Glutamatergic neuron (in vitro differentiated cells): Measurements from ENCODE around the gene FRMD4A. TPM values are rescaled to one million over a fixed set of nuclear protein-coding genes. Genes with fewer than 3 reads are reported as not detected.

ENCODE experiments used
- DNase-seq: peaks from one replicate; pipeline ENCODE4 v3.0.0; 2022
- H3K27ac Mint-ChIP-seq: one replicate; pipeline ENCODE4 v1.8.0; 2020; ENCODE audit warnings: mild to moderate bottlenecking, mixed read lengths, inconsistent platforms; ENCODE audit not compliant: unreplicated experiment
- H3K27me3 Mint-ChIP-seq: one replicate; pipeline ENCODE4 v1.8.0; 2020; ENCODE audit warnings: mild to moderate bottlenecking, moderate library complexity, mixed read lengths, inconsistent platforms; ENCODE audit not compliant: unreplicated experiment
- H3K36me3 Mint-ChIP-seq: one replicate; pipeline ENCODE4 v1.8.0; 2020; ENCODE audit warnings: mild to moderate bottlenecking, mixed read lengths, inconsistent platforms; ENCODE audit not compliant: unreplicated experiment
- H3K4me1 Mint-ChIP-seq: one replicate; pipeline ENCODE4 v1.8.0; 2020; ENCODE audit warnings: mild to moderate bottlenecking, low read depth, mixed read lengths, inconsistent platforms; ENCODE audit not compliant: unreplicated experiment
- H3K4me3 Mint-ChIP-seq: one replicate; pipeline ENCODE4 v1.8.0; 2020; ENCODE audit warnings: mild to moderate bottlenecking, mixed read lengths, inconsistent platforms; ENCODE audit not compliant: unreplicated experiment
- H3K9me3 Mint-ChIP-seq: one replicate; pipeline ENCODE4 v1.8.0; 2020; ENCODE audit warnings: mild to moderate bottlenecking, moderate library complexity, mixed read lengths, inconsistent platforms; ENCODE audit not compliant: unreplicated experiment
- total RNA-seq: library from RNA; stranded (reverse); fragmentation: NEBNext Ultra II Directional; extraction: Animal tissue kit (Norgen Biotek cat#: 25700); gene quantifications from one replicate; pipeline ENCODE4 v1.2.1, GENCODE V29; 2021; ENCODE audit not compliant: unreplicated experiment
- TF ChIP-seq, protein P1 (sequence below): fragments of 200-600 bp; sonication (generic); IDR thresholded peaks from one replicate; pipeline ENCODE4 v1.5.0; 2021; ENCODE audit not compliant: partially characterized antibody, unreplicated experiment

Gene FRMD4A
- total RNA-seq, 1 donor from 2014 or later: 70.6 TPM

DNA sequence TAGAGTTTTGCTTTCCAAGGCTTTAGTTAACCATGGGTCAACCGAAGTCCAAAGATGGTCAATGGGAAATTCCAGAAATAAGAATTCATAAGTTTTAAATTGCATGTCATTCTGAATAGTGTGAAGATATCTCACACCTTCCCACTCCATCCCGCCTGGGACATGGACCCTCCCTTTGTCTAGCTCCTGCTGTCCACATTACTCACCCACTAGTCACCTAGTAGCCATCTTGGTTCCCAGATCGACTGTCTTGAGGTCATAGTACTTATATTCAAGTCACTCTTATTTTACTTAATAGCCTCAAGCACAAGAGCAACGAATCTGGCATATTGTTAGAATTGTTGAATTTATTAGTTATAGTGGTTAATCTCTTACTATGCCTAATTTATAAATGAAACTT lies 377.4 kb downstream of the FRMD4A start:
- H3K9me3 Mint-ChIP-seq: no peaks in the 10 kb centered on the region
- peaks cover 5% of the 10 kb centered on the region for H3K36me3 Mint-ChIP-seq
- H3K27me3 Mint-ChIP-seq: no peaks in the 10 kb centered on the region
- no peaks in the 10 kb centered on the region for H3K4me1 Mint-ChIP-seq
- TF ChIP-seq, protein P1, sequence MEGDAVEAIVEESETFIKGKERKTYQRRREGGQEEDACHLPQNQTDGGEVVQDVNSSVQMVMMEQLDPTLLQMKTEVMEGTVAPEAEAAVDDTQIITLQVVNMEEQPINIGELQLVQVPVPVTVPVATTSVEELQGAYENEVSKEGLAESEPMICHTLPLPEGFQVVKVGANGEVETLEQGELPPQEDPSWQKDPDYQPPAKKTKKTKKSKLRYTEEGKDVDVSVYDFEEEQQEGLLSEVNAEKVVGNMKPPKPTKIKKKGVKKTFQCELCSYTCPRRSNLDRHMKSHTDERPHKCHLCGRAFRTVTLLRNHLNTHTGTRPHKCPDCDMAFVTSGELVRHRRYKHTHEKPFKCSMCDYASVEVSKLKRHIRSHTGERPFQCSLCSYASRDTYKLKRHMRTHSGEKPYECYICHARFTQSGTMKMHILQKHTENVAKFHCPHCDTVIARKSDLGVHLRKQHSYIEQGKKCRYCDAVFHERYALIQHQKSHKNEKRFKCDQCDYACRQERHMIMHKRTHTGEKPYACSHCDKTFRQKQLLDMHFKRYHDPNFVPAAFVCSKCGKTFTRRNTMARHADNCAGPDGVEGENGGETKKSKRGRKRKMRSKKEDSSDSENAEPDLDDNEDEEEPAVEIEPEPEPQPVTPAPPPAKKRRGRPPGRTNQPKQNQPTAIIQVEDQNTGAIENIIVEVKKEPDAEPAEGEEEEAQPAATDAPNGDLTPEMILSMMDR: no peak
- DNase-seq: no peak
- no peak overlapping the region for H3K27ac Mint-ChIP-seq
- no peak overlapping the region for H3K4me3 Mint-ChIP-seq

GRCh38 chr10:13950543-13950939 lies 380.2 kb downstream of the FRMD4A start:
- Mint-ChIP-seq H3K9me3 (no peaks in the 10 kb centered on the region), H3K4me1 (no peaks in the 10 kb centered on the region), H3K4me3 (no peak overlapping the region), H3K27me3 (no peaks in the 10 kb centered on the region), H3K27ac (no peak overlapping the region), H3K36me3 (peaks cover 5% of the 10 kb centered on the region)
- TF ChIP-seq, protein P1: no peak
- DNase-seq: no peak

DNA sequence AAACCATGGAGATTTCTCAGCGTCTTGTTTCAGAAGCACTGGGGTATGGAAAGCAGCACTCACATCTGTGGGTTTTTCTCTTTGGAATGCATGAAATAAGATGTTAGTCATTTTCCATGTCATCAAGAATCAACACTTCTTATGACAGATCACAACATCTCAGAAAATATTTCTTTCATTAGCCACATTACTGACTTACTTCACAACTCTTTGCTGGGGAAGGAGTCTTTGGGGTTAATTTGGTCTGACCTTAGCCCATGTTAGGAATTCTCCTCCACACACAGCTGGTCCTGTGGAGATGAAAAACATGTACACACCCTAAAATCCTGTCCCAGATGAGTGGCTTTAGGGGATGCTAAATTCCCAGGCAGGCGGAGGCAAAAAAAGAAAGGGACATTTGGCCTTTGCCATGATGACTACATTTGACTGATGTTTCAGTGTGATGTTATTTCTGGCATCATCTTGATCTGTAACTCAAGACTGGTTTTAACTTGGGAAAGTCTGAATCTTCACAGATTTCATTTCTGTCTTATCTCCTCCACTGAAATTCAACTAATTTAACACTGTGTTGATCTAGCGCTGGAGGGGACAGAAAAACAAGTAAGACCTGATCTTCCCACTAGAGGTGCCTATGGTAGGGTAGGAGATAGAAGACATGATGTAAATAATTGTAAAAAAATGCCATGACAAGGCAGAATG lies 380.7 kb downstream of the FRMD4A start:
- TF ChIP-seq, protein P1: no peak
- H3K27ac Mint-ChIP-seq: no peak overlapping the region
- H3K27me3 Mint-ChIP-seq: no peaks in the 10 kb centered on the region
- no peak for DNase-seq
- no peak overlapping the region for H3K4me3 Mint-ChIP-seq
- peaks cover 5% of the 10 kb centered on the region for H3K36me3 Mint-ChIP-seq
- no peaks in the 10 kb centered on the region for H3K9me3 Mint-ChIP-seq
- H3K4me1 Mint-ChIP-seq: no peaks in the 10 kb centered on the region

DNA sequence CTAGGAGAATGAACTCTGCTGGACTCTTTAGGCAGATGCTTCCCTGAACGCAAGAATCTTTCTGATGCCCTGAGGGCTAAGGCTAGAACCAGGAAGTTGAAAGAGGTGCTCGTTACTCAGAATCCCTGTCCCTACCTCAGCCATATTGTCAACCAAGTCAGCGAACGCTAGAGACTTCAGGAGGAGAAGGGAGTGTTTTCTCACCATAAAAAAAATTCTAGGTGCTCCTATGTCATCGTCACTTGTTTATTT lies 384.6 kb downstream of the FRMD4A start:
- no peak for DNase-seq
- Mint-ChIP-seq H3K4me1 (no peaks in the 10 kb centered on the region), H3K36me3 (peaks cover 20% of the 10 kb centered on the region), H3K9me3 (peaks cover 4% of the 10 kb centered on the region), H3K27ac (no peak overlapping the region), H3K4me3 (no peak overlapping the region), H3K27me3 (peaks cover 2% of the 10 kb centered on the region)
- TF ChIP-seq, protein P1: no peak

GRCh38 chr10:13945390-13946208 lies 385.1 kb downstream of the FRMD4A start:
- no peak for DNase-seq
- TF ChIP-seq, protein P1: no peak
- Mint-ChIP-seq H3K27ac (no peak overlapping the region), H3K27me3 (peaks cover 3% of the 10 kb centered on the region), H3K4me1 (no peaks in the 10 kb centered on the region), H3K4me3 (no peak overlapping the region), H3K36me3 (peaks cover 17% of the 10 kb centered on the region), H3K9me3 (peaks cover 4% of the 10 kb centered on the region)
